Testis (tissue), 3 donors: ENCODE data around the gene POMP. TPM values are rescaled to one million over a fixed set of nuclear protein-coding genes. Genes with fewer than 3 reads are reported as not detected.
"Not testable (repeated sequence)": the region's sequence is repeated elsewhere in the genome, so short reads cannot be mapped to it uniquely, and the experiment has no call there.

Experiments
- DNase-seq: peaks from one replicate; pipeline ENCODE4 v3.0.0-alpha.2; 2019
- H3K27ac ChIP-seq, 2 donors: fragments of 200-600 bp; sonication (generic); one replicate each; pipeline ENCODE4 v1.5.1; 2019
- H3K27me3 ChIP-seq: fragments of 200-600 bp; sonication (generic); one replicate; pipeline ENCODE4 v1.5.1; 2019
- H3K36me3 ChIP-seq: fragments of 200-600 bp; sonication (generic); one replicate; pipeline ENCODE4 v1.5.1; 2017; ENCODE audit warnings: low read depth; ENCODE audit errors: missing control alignments
- H3K4me1 ChIP-seq: fragments of 200-600 bp; sonication (generic); one replicate; pipeline ENCODE4 v1.5.1; 2019
- H3K4me3 ChIP-seq, 2 donors: fragments of 200-600 bp; sonication (generic); one replicate each; pipeline ENCODE4 v1.5.1; 2017 to 2019
- H3K9me3 ChIP-seq: fragments of 200-600 bp; sonication (generic); one replicate; pipeline ENCODE4 v1.5.1; 2017
- POLR2A ChIP-seq: fragments of 450-650 bp; IDR thresholded peaks from one replicate; pipeline ENCODE4 v1.6.1; 2017; ENCODE audit warnings: antibody characterized with exemption, mild to moderate bottlenecking, moderate library complexity
- WGBS, 2 donors: methylation state at CpG; one replicate each; pipeline ENCODE4 v1.1.5; 2018; 5-methylcytosine and 5-hydroxymethylcytosine counted together
- intact Hi-C: fragments of 100-400 bp; cut with DNase I; formaldehyde crosslinking; loops from one replicate; pipeline ENCODE4 v1.15.1; 2023; ENCODE audit warnings: low total_unique reads
- polyA plus RNA-seq: library from polyadenylated mRNA; stranded (reverse); fragments of 350-450 nt; fragmentation: Illumina TruSeq; extraction: RNeasy Lipid Tissue Mini Kit (QIAGEN cat#74804); gene quantifications from one replicate; pipeline ENCODE4 v1.2.3, GENCODE V29; 2014; ENCODE audit warnings: low read depth, low replicate concordance; ENCODE audit not compliant: insufficient read depth
- total RNA-seq, 2 donors: library from RNA; depleted of rRNA; stranded (reverse); fragments of >200 nt; gene quantifications; one replicate each; pipeline ENCODE4 v1.2.3, GENCODE V29; 2016
- TF ChIP-seq, protein P1 (sequence below), 3 experiments: fragments of 450-650 bp in 2 of 3; fragments of 200-600 bp in 1 of 3; sonication (generic) in 1 of 3; IDR thresholded peaks; one replicate each; pipeline ENCODE4 v1.5.1; 2016 to 2019; ENCODE audit warnings: antibody characterized with exemption in 3 of 3, mild to moderate bottlenecking in 2 of 3, moderate library complexity in 1 of 3

Gene POMP
- total and polyA plus RNA-seq, 3 donors from 2014 or later: 53.4 to 114 (median 57.3) TPM

GRCh38 chr13:28684257-28684656 is 25.3 kb downstream of the POMP start:
- TF ChIP-seq, protein P1, sequence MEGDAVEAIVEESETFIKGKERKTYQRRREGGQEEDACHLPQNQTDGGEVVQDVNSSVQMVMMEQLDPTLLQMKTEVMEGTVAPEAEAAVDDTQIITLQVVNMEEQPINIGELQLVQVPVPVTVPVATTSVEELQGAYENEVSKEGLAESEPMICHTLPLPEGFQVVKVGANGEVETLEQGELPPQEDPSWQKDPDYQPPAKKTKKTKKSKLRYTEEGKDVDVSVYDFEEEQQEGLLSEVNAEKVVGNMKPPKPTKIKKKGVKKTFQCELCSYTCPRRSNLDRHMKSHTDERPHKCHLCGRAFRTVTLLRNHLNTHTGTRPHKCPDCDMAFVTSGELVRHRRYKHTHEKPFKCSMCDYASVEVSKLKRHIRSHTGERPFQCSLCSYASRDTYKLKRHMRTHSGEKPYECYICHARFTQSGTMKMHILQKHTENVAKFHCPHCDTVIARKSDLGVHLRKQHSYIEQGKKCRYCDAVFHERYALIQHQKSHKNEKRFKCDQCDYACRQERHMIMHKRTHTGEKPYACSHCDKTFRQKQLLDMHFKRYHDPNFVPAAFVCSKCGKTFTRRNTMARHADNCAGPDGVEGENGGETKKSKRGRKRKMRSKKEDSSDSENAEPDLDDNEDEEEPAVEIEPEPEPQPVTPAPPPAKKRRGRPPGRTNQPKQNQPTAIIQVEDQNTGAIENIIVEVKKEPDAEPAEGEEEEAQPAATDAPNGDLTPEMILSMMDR (IDR thresholded peaks at IDR 0.05): no peak
- TF ChIP-seq POLR2A: no peak

DNA sequence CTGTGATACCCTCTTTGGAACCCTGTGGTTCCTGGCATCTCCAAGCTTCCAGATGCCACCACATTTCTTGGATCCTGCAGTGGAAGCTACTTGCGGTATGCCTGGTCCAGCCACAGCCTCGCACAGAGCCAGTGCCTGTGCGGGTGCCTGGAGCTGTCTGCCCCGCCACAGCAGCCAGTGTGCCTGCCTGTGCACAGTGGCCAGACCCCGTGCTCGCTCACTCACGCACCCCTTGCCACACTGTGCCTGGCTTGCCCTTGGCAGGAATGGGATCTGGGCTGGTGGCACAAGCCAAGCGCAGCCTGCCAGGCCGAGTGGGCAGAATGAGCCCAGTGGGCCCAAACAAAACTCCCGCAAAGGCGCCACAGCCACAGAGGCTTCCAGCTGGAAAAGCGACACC is 26.2 kb downstream of the POMP start:
- Histone ChIP-seq H3K9me3 (no peaks in the 10 kb centered on the region), H3K36me3 (no peaks in the 10 kb centered on the region), H3K27ac (no peak overlapping the region), H3K4me1 (no peaks in the 10 kb centered on the region), H3K4me3 (no peak overlapping the region), H3K27me3 (no peaks in the 10 kb centered on the region)
- intact Hi-C loops: no loop called here
- DNase-seq: no peak
- 85 to 89% methylated on average over 12 of the region's 12 CpGs for WGBS, 2 donors
- TF ChIP-seq POLR2A: no peak
- TF ChIP-seq, protein P1 (IDR thresholded peaks at IDR 0.05): no peak

More at GRCh38 chr13:28684257-28684656, 25.3 kb downstream of the POMP start:
- WGBS, 2 donors: 36 to 56% methylated on average over 4 to 7 of the region's 7 CpGs
- H3K9me3 ChIP-seq: no peaks in the 10 kb centered on the region
- H3K4me1 ChIP-seq: no peaks in the 10 kb centered on the region
- no peaks in the 10 kb centered on the region for H3K36me3 ChIP-seq
- no peak for DNase-seq
- H3K27ac ChIP-seq: no peak overlapping the region
- intact Hi-C loops: no loop called here
- H3K27me3 ChIP-seq: no peaks in the 10 kb centered on the region
- no peak overlapping the region for H3K4me3 ChIP-seq

GRCh38 chr13:28685892-28686291 is 27.0 kb downstream of the POMP start:
- WGBS, 2 donors: 76 to 81% methylated on average over 3 of the region's 3 CpGs
- no peak overlapping the region for H3K27ac ChIP-seq
- H3K4me1 ChIP-seq: no peaks in the 10 kb centered on the region
- no peaks in the 10 kb centered on the region for H3K9me3 ChIP-seq
- no peak for TF ChIP-seq POLR2A
- TF ChIP-seq, protein P1 (IDR thresholded peaks at IDR 0.05): no peak
- intact Hi-C loops: no loop called here
- H3K4me3 ChIP-seq: no peak overlapping the region
- H3K27me3 ChIP-seq: no peaks in the 10 kb centered on the region
- no peaks in the 10 kb centered on the region for H3K36me3 ChIP-seq
- DNase-seq: no peak

DNA sequence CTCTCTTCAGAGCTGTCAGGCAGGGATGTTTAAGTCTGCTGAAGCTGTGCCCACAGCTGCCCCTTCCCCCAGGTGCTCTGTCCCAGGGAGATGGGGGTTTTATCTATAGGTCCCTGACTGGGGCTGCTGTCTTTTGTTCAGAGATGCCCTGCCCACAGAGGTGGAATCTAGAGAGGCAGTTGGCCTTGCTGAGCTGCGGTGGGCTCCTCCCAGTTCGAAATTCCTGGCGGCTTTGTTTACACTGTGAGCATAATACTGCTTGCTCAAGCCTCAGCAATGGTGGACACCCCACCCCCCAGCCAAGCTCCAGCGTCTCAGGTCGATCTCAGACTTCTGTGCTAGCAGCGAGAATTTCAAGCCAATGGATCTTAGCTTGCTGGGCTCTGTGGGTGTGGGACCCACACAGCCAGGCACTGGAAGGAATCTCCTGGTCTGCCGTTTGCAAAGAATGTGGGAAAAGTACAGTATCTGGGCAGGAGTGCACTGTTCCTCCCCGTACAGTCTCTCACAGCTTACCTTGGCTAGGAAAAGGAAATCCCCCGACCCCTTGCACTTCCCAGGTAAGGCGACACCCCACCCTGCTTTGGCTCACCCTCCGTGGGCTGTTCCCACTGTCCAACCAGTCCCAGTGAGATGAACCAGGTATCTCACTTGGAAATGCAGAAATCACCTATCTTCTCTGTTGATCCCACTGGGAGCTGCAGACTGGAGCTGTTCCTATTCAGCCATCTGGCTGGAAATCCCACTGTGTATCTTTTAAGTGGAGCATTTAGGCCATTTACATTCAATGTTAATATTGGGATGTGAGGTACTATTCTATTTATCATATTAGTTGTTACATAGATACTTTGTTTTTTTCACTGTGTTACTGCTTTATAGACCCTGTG is 34.9 kb downstream of the POMP start:
- H3K36me3 ChIP-seq, intact Hi-C loops, H3K9me3 ChIP-seq, H3K27ac ChIP-seq, H3K27me3 ChIP-seq, H3K4me1 ChIP-seq, DNase-seq, H3K4me3 ChIP-seq: not testable (repeated sequence)
- 63 to 77% methylated on average over 9 to 11 of the region's 11 CpGs for WGBS, 2 donors

- Histone ChIP-seq H3K4me3 (no peak overlapping the region), H3K4me1 (no peaks in the 10 kb centered on the region), H3K27ac (no peak overlapping the region), H3K36me3 (no peaks in the 10 kb centered on the region), H3K9me3 (no peaks in the 10 kb centered on the region), H3K27me3 (no peaks in the 10 kb centered on the region)
- TF ChIP-seq, protein P1 (IDR thresholded peaks at IDR 0.05): no peak
- TF ChIP-seq POLR2A: no peak
- DNase-seq: no peak
- intact Hi-C loops: no loop called here
- 93 to 97% methylated on average over 1 of the region's 1 CpG for WGBS, 2 donors
Observed at GRCh38 chr13:28697441-28697840, 38.5 kb downstream of the POMP start.
